Non-pigmented ciliary epithelial cell (primary cell): ENCODE data around the gene TM4SF20.
"Not testable (repeated sequence)": the region's sequence is repeated elsewhere in the genome, so short reads cannot be mapped to it uniquely, and the experiment has no call there.

Experiments
- DNase-seq: peaks from one replicate; pipeline ENCODE4 v3.0.0-alpha.2; 2010; ENCODE audit warnings: low read depth

The TM4SF20 gene

GRCh38 chr2:227398684-227399670 lies 19.9 kb upstream of the TM4SF20 start:
- no peak for DNase-seq

- no peak for DNase-seq
Measured at GRCh38 chr2:227397562-227397961, 18.5 kb upstream of the TM4SF20 start.

GRCh38 chr2:227395556-227395955 lies 16.4 kb upstream of the TM4SF20 start:
- no peak for DNase-seq

GRCh38 chr2:227394401-227394800 lies 15.3 kb upstream of the TM4SF20 start:
- DNase-seq, result no peak

GRCh38 chr2:227390468-227391256 lies 11.6 kb upstream of the TM4SF20 start:
- no peak for DNase-seq

GRCh38 chr2:227389661-227390060 lies 10.6 kb upstream of the TM4SF20 start:
- no peak for DNase-seq

- no peak for DNase-seq
Measured at GRCh38 chr2:227389231-227389630, 10.1 kb upstream of the TM4SF20 start.

- peak; percentile 90 for DNase-seq
Measured at GRCh38 chr2:227388537-227389011, 9.5 kb upstream of the TM4SF20 start.

GRCh38 chr2:227387583-227387982 lies 8.5 kb upstream of the TM4SF20 start, which contains the start of gene SCYGR1:
Gene SCYGR1, minus strand, starts transcription at chr2:227387949. Its CDS starts 0 bp downstream, at chr2:227387949.
- not testable (repeated sequence) for DNase-seq

GRCh38 chr2:227386630-227387029 lies 7.5 kb upstream of the TM4SF20 start:
- no peak for DNase-seq

GRCh38 chr2:227383686-227384085 lies 4.6 kb upstream of the TM4SF20 start:
- no peak for DNase-seq

- DNase-seq, result not testable (repeated sequence)
Measured at GRCh38 chr2:227382241-227382835, 3.2 kb upstream of the TM4SF20 start.

GRCh38 chr2:227378371-227378782 lies 729 bp downstream of the TM4SF20 start:
- DNase-seq, result no peak

GRCh38 chr2:227377467-227378351 lies 1.4 kb downstream of the TM4SF20 start:
- DNase-seq, result no peak

- DNase-seq, result no peak
Measured at GRCh38 chr2:227376656-227377396, 2.3 kb downstream of the TM4SF20 start.

GRCh38 chr2:227374158-227374557 lies 4.9 kb downstream of the TM4SF20 start:
- peak; percentile 27 for DNase-seq

GRCh38 chr2:227373389-227373788 lies 5.7 kb downstream of the TM4SF20 start:
- no peak for DNase-seq

- DNase-seq, result peak; percentile 87
Measured at GRCh38 chr2:227370791-227371312, 8.3 kb downstream of the TM4SF20 start.

- DNase-seq, result no peak
Measured at GRCh38 chr2:227370092-227370491, 9.0 kb downstream of the TM4SF20 start.

GRCh38 chr2:227368574-227368973 lies 10.5 kb downstream of the TM4SF20 start:
- no peak for DNase-seq
